Hematopoietic multipotent progenitor cell treated with erythropoietin and hydrocortisone succinate and interleukin-3 and kit ligand, for 4 days (in vitro differentiated cells): ENCODE results near the gene BCAS4.

Source experiments
- DNase-seq: peaks from one replicate; pipeline ENCODE4 v3.0.0-alpha.2; 2015

Gene BCAS4

GRCh38 chr20:50858525-50858924 is 63.7 kb downstream of the BCAS4 start:
- DNase-seq, result no peak

GRCh38 chr20:50859161-50859560 is 64.3 kb downstream of the BCAS4 start:
- DNase-seq, result no peak

- DNase-seq, result no peak
Observed at GRCh38 chr20:50861012-50861411, 66.2 kb downstream of the BCAS4 start.

- DNase-seq, result no peak
Observed at GRCh38 chr20:50862546-50862945, 67.7 kb downstream of the BCAS4 start.

- no peak for DNase-seq
Observed at GRCh38 chr20:50865114-50865513, 70.3 kb downstream of the BCAS4 start.

GRCh38 chr20:50865591-50865990 is 70.7 kb downstream of the BCAS4 start:
- DNase-seq, result no peak

- no peak for DNase-seq
Observed at GRCh38 chr20:50866036-50866685, 71.3 kb downstream of the BCAS4 start.

GRCh38 chr20:50866831-50867230 is 72.0 kb downstream of the BCAS4 start:
- DNase-seq, result no peak

- DNase-seq, result no peak
Observed at GRCh38 chr20:50867805-50868204, 72.9 kb downstream of the BCAS4 start.

GRCh38 chr20:50868509-50869495 is 73.9 kb downstream of the BCAS4 start:
- no peak for DNase-seq

GRCh38 chr20:50870561-50871161 is 75.8 kb downstream of the BCAS4 start:
- DNase-seq, result no peak

- DNase-seq, result peak; percentile 45
Observed at GRCh38 chr20:50872560-50873425, 77.9 kb downstream of the BCAS4 start.

GRCh38 chr20:50873585-50873984 is 78.7 kb downstream of the BCAS4 start:
- DNase-seq, result no peak

- DNase-seq, result no peak
Observed at GRCh38 chr20:50874111-50874757, 79.4 kb downstream of the BCAS4 start.

- no peak for DNase-seq
Observed at GRCh38 chr20:50874758-50875665, 80.2 kb downstream of the BCAS4 start.

- DNase-seq, result no peak
Observed at GRCh38 chr20:50876063-50876685, 81.3 kb downstream of the BCAS4 start.

GRCh38 chr20:50876816-50877215 is 82.0 kb downstream of the BCAS4 start:
- DNase-seq, result no peak

GRCh38 chr20:50877232-50877743 is 82.4 kb downstream of the BCAS4 start:
- DNase-seq, result no peak

- no peak for DNase-seq
Observed at GRCh38 chr20:50879649-50880550, 85.0 kb downstream of the BCAS4 start.
